ENCODE measurements around the gene TNS1. TPM values are rescaled to one million over a fixed set of nuclear protein-coding genes. Genes with fewer than 3 reads are reported as not detected.

Gene TNS1
- total RNA-seq, 1 experiment from 2014 or later: 1.5 TPM

GRCh38 chr2:217790681-217791392 lies 212.0 kb downstream of the TNS1 start:
- intact Hi-C loops (cut with micrococcal nuclease): no loop called here
- CTCF ChIA-PET: no interaction called here
- BruUV-seq (replicated peaks): no TSS peak

GRCh38 chr2:217790195-217790594 lies 212.6 kb downstream of the TNS1 start:
- Histone ChIP-seq H3K9ac (ENCODE audit: low read length) (no peak overlapping the region), H3K36me3 (ENCODE audit: low read depth, low read length) (no peaks in the 10 kb centered on the region), H3K4me3 (ENCODE audit: low read length) (no peak overlapping the region), H2AFZ (ENCODE audit: low read length) (no peak overlapping the region), H3K4me2 (ENCODE audit: low read length) (no peak overlapping the region), H3K9me2 (replicated peaks; ENCODE audit: low read length) (no peaks in the 10 kb centered on the region), H3K79me2 (ENCODE audit: low read length) (no peaks in the 10 kb centered on the region), H3F3A (ENCODE audit: low read length, unreplicated experiment) (no peaks in the 10 kb centered on the region), H3K27me3 (ENCODE audit: low read length) (no peaks in the 10 kb centered on the region), H3K4me1 (ENCODE audit: insufficient read depth, low read length) (no peaks in the 10 kb centered on the region), H3K9me3 (ENCODE audit: low read length) (no peaks in the 10 kb centered on the region), H3K27ac (ENCODE audit: low read length) (no peak overlapping the region), H4K20me1 (ENCODE audit: low read length) (no peaks in the 10 kb centered on the region)
- ATAC-seq (no peak), DNase-seq (no peak)
- intact Hi-C loops (cut with micrococcal nuclease): no loop called here
- POLR2A ChIA-PET (ENCODE audit: unreplicated experiment): no interaction called here
- no TSS peak for BruUV-seq (replicated peaks)
- CTCF ChIA-PET: no interaction called here
- TF ChIP-seq CTCF (conservative IDR thresholded peaks at IDR 0.05; ENCODE audit: low read depth, low read length) (no peak), EZH2phosphoT487 (IDR thresholded peaks at IDR 0.05; ENCODE audit: borderline replicate concordance, low read length) (no peak), EZH2 (IDR thresholded peaks at IDR 0.05; ENCODE audit: low read length, unreplicated experiment) (no peak)

More at GRCh38 chr2:217790681-217791392, 212.0 kb downstream of the TNS1 start:
- Histone ChIP-seq H3K9me2 (replicated peaks; ENCODE audit: low read length) (no peaks in the 10 kb centered on the region), H3F3A (ENCODE audit: low read length, unreplicated experiment) (no peaks in the 10 kb centered on the region), H3K4me3 (ENCODE audit: low read length) (no peak overlapping the region), H3K36me3 (ENCODE audit: low read depth, low read length) (no peaks in the 10 kb centered on the region), H4K20me1 (ENCODE audit: low read length) (no peaks in the 10 kb centered on the region), H3K27ac (ENCODE audit: low read length) (no peak overlapping the region), H3K9ac (ENCODE audit: low read length) (no peak overlapping the region), H3K9me3 (ENCODE audit: low read length) (no peaks in the 10 kb centered on the region), H3K27me3 (ENCODE audit: low read length) (no peaks in the 10 kb centered on the region), H2AFZ (ENCODE audit: low read length) (no peak overlapping the region), H3K4me2 (ENCODE audit: low read length) (no peak overlapping the region), H3K79me2 (ENCODE audit: low read length) (no peaks in the 10 kb centered on the region), H3K4me1 (ENCODE audit: insufficient read depth, low read length) (no peaks in the 10 kb centered on the region)
- no peak; the same call in 1 of the 2 replicates for ATAC-seq
- POLR2A ChIA-PET (ENCODE audit: unreplicated experiment): no interaction called here
- DNase-seq: peak; percentile 24
- TF ChIP-seq EZH2phosphoT487 (IDR thresholded peaks at IDR 0.05; ENCODE audit: borderline replicate concordance, low read length): no peak
- TF ChIP-seq CTCF (conservative IDR thresholded peaks at IDR 0.05; ENCODE audit: low read depth, low read length): no peak
- TF ChIP-seq EZH2 (IDR thresholded peaks at IDR 0.05; ENCODE audit: low read length, unreplicated experiment): no peak

GRCh38 chr2:217789736-217790181 lies 213.0 kb downstream of the TNS1 start:
- H2AFZ ChIP-seq (ENCODE audit: low read length): no peak overlapping the region
- no peak for ATAC-seq
- H3K27ac ChIP-seq (ENCODE audit: low read length): no peak overlapping the region
- DNase-seq: no peak
- H3K4me2 ChIP-seq (ENCODE audit: low read length): no peak overlapping the region
- H3K4me3 ChIP-seq (ENCODE audit: low read length): no peak overlapping the region
- no peaks in the 10 kb centered on the region for H3K9me2 ChIP-seq (replicated peaks; ENCODE audit: low read length)
- H3K27me3 ChIP-seq (ENCODE audit: low read length): no peaks in the 10 kb centered on the region
- ChIA-PET CTCF (no interaction called here), POLR2A (ENCODE audit: unreplicated experiment) (no interaction called here)
- no TSS peak for BruUV-seq (replicated peaks)
- H3K4me1 ChIP-seq (ENCODE audit: insufficient read depth, low read length): no peaks in the 10 kb centered on the region
- intact Hi-C loops (cut with micrococcal nuclease): loop anchor here (1.0 kb wide), 2 partner anchors 97 to 199 kb away; no protein-coding TSS in a partner anchor
- TF ChIP-seq EZH2 (IDR thresholded peaks at IDR 0.05; ENCODE audit: low read length, unreplicated experiment) (no peak), CTCF (conservative IDR thresholded peaks at IDR 0.05; ENCODE audit: low read depth, low read length) (no peak), EZH2phosphoT487 (IDR thresholded peaks at IDR 0.05; ENCODE audit: borderline replicate concordance, low read length) (no peak)
- no peaks in the 10 kb centered on the region for H3K36me3 ChIP-seq (ENCODE audit: low read depth, low read length)
- no peaks in the 10 kb centered on the region for H3K9me3 ChIP-seq (ENCODE audit: low read length)
- no peaks in the 10 kb centered on the region for H3K79me2 ChIP-seq (ENCODE audit: low read length)
- H3F3A ChIP-seq (ENCODE audit: low read length, unreplicated experiment): no peaks in the 10 kb centered on the region
- H4K20me1 ChIP-seq (ENCODE audit: low read length): no peaks in the 10 kb centered on the region
- no peak overlapping the region for H3K9ac ChIP-seq (ENCODE audit: low read length)
